PFSK-1 (cell line): ENCODE data around the gene CCNL2.

Source experiments
- FOXP2 ChIP-seq: optimal IDR thresholded peaks from 2 replicates; pipeline ENCODE3; 2011; ENCODE audit warnings: borderline replicate concordance, control low read depth, inconsistent platforms; ENCODE audit not compliant: insufficient read depth; ENCODE audit errors: extremely low read length, extremely low read depth
- POLR2AphosphoS5 ChIP-seq: IDR thresholded peaks from 2 replicates; pipeline ENCODE4 v1.6.1; 2012; ENCODE audit warnings: low read depth, mild to moderate bottlenecking, control low read depth, low read length, moderate library complexity
- SIN3A ChIP-seq: IDR thresholded peaks from 2 replicates; pipeline ENCODE4 v1.6.1; 2012; ENCODE audit warnings: mild to moderate bottlenecking, low read length, moderate library complexity, borderline replicate concordance; ENCODE audit not compliant: insufficient read depth
- TAF1 ChIP-seq: IDR thresholded peaks from 2 replicates; pipeline ENCODE4 v1.6.1; 2012; ENCODE audit warnings: low read length, control low read depth, borderline replicate concordance; ENCODE audit not compliant: insufficient read depth
- TF ChIP-seq, protein P1 (sequence below), 2 experiments: IDR thresholded peaks; 2 replicates each; pipeline versions ENCODE4 v1.6.1 to v1.8.0; 2011 to 2012; ENCODE audit warnings: low read depth in 2 of 2, low read length in 2 of 2, control low read depth in 1 of 2, inconsistent platforms in 1 of 2, mild to moderate bottlenecking in 1 of 2, moderate library complexity in 1 of 2; ENCODE audit not compliant: insufficient read depth in 1 of 2

Gene CCNL2

DNA sequence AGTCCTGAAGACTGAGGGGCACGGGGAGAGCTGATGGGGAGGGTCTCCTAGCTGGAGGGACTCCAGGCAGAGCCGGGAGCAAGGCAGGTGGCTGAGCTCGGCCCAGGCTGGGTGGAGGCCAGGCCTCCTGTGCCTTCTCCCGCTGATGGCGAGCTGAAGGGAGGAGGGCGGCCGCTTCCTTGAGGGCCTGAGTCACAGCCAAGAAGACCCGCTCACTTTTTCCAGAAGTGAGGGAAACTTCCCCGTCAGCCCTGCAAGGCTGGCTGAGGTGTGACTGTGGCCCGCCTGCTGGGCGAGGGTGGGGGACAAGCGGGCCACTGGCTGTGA, 34.6 kb upstream of the CCNL2 start:
- no peak for TF ChIP-seq POLR2AphosphoS5
- TF ChIP-seq SIN3A: no peak
- TF ChIP-seq TAF1: no peak
- TF ChIP-seq, protein P1, sequence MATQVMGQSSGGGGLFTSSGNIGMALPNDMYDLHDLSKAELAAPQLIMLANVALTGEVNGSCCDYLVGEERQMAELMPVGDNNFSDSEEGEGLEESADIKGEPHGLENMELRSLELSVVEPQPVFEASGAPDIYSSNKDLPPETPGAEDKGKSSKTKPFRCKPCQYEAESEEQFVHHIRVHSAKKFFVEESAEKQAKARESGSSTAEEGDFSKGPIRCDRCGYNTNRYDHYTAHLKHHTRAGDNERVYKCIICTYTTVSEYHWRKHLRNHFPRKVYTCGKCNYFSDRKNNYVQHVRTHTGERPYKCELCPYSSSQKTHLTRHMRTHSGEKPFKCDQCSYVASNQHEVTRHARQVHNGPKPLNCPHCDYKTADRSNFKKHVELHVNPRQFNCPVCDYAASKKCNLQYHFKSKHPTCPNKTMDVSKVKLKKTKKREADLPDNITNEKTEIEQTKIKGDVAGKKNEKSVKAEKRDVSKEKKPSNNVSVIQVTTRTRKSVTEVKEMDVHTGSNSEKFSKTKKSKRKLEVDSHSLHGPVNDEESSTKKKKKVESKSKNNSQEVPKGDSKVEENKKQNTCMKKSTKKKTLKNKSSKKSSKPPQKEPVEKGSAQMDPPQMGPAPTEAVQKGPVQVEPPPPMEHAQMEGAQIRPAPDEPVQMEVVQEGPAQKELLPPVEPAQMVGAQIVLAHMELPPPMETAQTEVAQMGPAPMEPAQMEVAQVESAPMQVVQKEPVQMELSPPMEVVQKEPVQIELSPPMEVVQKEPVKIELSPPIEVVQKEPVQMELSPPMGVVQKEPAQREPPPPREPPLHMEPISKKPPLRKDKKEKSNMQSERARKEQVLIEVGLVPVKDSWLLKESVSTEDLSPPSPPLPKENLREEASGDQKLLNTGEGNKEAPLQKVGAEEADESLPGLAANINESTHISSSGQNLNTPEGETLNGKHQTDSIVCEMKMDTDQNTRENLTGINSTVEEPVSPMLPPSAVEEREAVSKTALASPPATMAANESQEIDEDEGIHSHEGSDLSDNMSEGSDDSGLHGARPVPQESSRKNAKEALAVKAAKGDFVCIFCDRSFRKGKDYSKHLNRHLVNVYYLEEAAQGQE (IDR thresholded peaks at IDR 0.05; ENCODE audit: insufficient read depth in 1 of 2, low read depth in 2 of 2, low read length in 2 of 2): no peak
- TF ChIP-seq FOXP2: no peak

DNA sequence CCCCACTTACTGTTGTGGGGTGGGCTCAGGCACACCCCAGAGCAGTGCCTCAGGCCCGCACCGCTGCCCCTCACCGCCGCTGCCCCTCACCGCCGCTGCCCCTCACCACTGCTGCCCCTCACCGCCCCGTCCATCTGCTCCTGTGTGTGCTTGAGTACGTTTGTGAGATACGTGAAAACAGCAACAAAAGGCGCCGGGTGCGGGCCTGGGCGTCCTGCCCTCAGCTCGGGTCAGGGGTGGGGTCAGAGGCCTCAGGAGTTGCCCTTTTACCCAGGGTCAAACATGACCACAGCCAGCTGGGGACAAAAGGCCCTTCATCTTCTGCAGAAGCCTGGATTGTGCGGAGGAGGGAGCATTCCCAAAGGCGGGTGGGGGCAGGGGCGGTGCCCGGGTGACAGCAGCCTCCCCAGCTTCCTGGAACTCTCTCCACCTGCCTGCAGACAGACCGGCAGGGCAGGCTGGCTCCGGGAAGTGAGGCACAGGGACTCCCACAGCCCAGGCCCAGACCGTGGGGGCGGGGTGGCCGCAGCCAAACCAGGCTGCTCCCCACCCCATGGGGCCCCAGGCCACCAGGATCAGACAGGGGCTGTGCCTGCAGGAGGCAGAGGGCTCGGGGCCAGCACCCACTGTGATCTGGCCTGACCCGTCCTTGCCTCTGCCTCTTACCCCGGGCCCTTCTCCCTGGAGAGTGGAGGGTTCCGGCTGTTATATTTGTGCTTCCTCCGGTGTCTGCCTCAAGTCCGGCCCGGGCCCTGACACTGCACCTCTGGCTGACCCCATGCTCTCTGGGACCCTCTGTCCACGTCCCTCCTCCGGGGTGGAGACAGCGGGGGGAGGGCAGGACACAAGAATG, 34.0 kb upstream of the CCNL2 start:
- TF ChIP-seq FOXP2: no peak
- TF ChIP-seq, protein P1 (IDR thresholded peaks at IDR 0.05; ENCODE audit: insufficient read depth in 1 of 2, low read depth in 2 of 2, low read length in 2 of 2): 0 out of 4 replicates have a peak, but pooled peaks of 1 of the 2 experiments have one; percentile 20
- TF ChIP-seq POLR2AphosphoS5: no peak
- 0 out of 2 replicates have a peak, but pooled peaks have one; percentile 38 for TF ChIP-seq SIN3A

DNA sequence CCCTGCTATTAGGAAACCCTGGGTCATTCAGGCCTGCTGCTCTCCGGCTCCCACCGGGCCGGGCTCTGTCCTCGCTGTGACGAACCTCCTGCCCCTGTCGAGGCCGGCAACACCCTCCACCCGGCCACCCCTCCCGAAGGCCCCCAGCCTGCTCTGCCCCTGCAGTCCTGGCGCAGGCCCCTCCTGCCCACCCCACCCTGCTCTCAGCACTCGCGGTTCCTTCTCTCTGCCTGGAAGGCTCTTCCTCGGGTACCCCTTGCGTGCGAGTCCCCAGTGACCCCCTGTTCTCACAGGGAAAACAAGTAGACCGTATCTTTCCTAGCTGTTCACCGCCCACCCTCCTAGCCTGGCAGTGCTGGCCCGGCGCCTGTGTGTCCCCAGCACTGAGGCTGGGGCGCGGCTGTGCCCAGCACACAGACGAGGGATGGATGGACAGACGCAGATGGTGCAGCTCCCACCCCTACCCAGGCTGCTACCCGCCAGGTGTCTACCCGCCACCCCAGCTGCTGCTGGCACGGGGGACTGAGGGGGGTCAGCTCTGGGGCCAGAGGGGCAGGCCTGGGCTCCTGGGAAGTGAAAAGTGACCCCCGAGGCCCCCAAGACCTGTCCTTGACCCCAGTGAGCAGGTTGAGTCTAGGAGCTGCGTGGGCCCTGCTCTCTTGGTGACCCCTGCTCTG, 33.3 kb upstream of the CCNL2 start:
- TF ChIP-seq TAF1 (no peak), POLR2AphosphoS5 (no peak), SIN3A (no peak), FOXP2 (no peak)
- TF ChIP-seq, protein P1 (IDR thresholded peaks at IDR 0.05; ENCODE audit: insufficient read depth in 1 of 2, low read depth in 2 of 2, low read length in 2 of 2): no peak

DNA sequence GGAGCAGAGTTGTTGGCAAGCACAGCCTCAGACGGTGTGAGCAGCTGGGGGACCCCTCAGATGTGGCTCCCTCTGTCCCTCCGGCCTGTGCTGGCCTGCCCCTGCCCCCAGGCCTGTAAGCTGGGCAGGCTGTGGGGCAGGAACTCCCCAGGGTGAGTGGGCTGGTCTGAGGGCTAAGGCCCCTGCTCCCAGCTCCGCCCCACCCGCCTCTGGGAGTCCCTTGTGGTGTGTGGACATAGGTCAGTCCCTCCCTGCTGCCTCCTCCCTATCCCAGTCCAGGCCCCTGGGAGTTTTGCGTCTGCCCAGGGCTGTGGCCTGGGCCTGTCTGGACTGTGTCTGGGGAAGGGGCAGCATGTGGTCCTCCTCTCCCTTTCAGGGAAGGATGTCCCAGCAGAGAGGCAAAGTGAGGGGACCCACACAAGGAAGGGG, 32.7 kb upstream of the CCNL2 start:
- TF ChIP-seq POLR2AphosphoS5 (no peak), TAF1 (no peak), FOXP2 (no peak), SIN3A (no peak)
- TF ChIP-seq, protein P1 (IDR thresholded peaks at IDR 0.05; ENCODE audit: insufficient read depth in 1 of 2, low read depth in 2 of 2, low read length in 2 of 2): no peak
